ENCODE data around the gene CBX5. TPM values are rescaled to one million over a fixed set of nuclear protein-coding genes. Genes with fewer than 3 reads are reported as not detected.

CBX5 gene
- polyA plus RNA-seq, 1 of the 3 experiments (the other 2 are of a cell fraction), result 11.6 TPM

GRCh38 chr12:54220092-54220557 is 59.8 kb downstream of the CBX5 start:
- TF ChIP-seq NFIC (IDR thresholded peaks at IDR 0.05; ENCODE audit: borderline replicate concordance) (no peak), CHD2 (IDR thresholded peaks at IDR 0.05; ENCODE audit: low read length, partially characterized antibody) (no peak), POLR2AphosphoS5 (IDR thresholded peaks at IDR 0.05; ENCODE audit: low read depth, low read length) (no peak), SMC3 (IDR thresholded peaks at IDR 0.05; ENCODE audit: low read depth, low read length) (peak; percentile 86), RAD21 (IDR thresholded peaks at IDR 0.05; ENCODE audit: low read length) (peak; percentile 84), CTCF (IDR thresholded peaks at IDR 0.05) (peak; percentile 88)
- no peaks in the 10 kb centered on the region for H3K9me3 ChIP-seq
- DNase-seq, result peak; percentile 75
- H3K36me3 ChIP-seq (replicated peaks in 1 of 2; ENCODE audit: control insufficient read depth in 1 of 2, insufficient read depth in 2 of 2, low read length in 1 of 2), result no peaks in the 10 kb centered on the region
- no peaks in the 10 kb centered on the region for H3K9me2 ChIP-seq
- H2AFZ ChIP-seq (ENCODE audit: low read depth), result no peak overlapping the region
- H3K79me2 ChIP-seq (ENCODE audit: insufficient read depth), result no peaks in the 10 kb centered on the region
- peaks cover 3 to 14% of the 10 kb centered on the region in 2 experiments; a peak in 3 of 4 replicates for H3K4me1 ChIP-seq (ENCODE audit: control insufficient read depth in 1 of 2, insufficient read depth in 2 of 2, low read depth in 1 of 2, low read length in 1 of 2)
- no peak overlapping the region; a peak in 1 of 4 replicates for H3K4me3 ChIP-seq (ENCODE audit: low read depth in 2 of 2, low read length in 1 of 2)
- no peaks in the 10 kb centered on the region for H4K20me1 ChIP-seq (ENCODE audit: insufficient read depth)
- CTCF ChIA-PET, result interaction anchor here (0.7 to 5.2 kb wide), 36 partner anchors 9 to 252 kb away, joined by 3 to 41 read pairs (median 5); partner anchors contain the start of genes COPZ1, HOXC10 and HOXC5
- no peak overlapping the region for H3K9ac ChIP-seq
- H3K27ac ChIP-seq (ENCODE audit: low read depth in 2 of 2, low read length in 1 of 2), result no peak overlapping the region
- peaks cover 17% of the 10 kb centered on the region for H3F3A ChIP-seq (replicated peaks; ENCODE audit: insufficient read depth)
- H3K4me2 ChIP-seq, result no peak overlapping the region
- no peaks in the 10 kb centered on the region for H3K27me3 ChIP-seq (ENCODE audit: insufficient read depth)
- POLR2A ChIA-PET, result interaction anchor here (0.6 to 1.0 kb wide), 2 partner anchors 211 to 887 kb away, joined by 3 read pairs; partner anchors contain the start of gene HOXC8
- 63% methylated on average over 8 of the region's 8 CpGs for WGBS (ENCODE audit: low lambda C conversion rate)

- Histone ChIP-seq H3K79me2 (ENCODE audit: insufficient read depth) (no peaks in the 10 kb centered on the region), H3K4me3 (ENCODE audit: low read depth in 2 of 2, low read length in 1 of 2) (no peak overlapping the region), H3K4me2 (peak overlapping the region; percentile 72; the same call in 1 of the 2 replicates), H3K4me1 (ENCODE audit: control insufficient read depth in 1 of 2, insufficient read depth in 2 of 2, low read depth in 1 of 2, low read length in 1 of 2) (peaks cover under 1 to 20% of the 10 kb centered on the region in 2 experiments; a peak in 2 of 4 replicates), H3K9me3 (no peaks in the 10 kb centered on the region), H3K9me2 (no peaks in the 10 kb centered on the region), H2AFZ (ENCODE audit: low read depth) (peak overlapping the region; percentile 77; the same call in 1 of the 2 replicates), H3K9ac (peak overlapping the region; percentile 46; the same call in 1 of the 2 replicates), H3F3A (replicated peaks; ENCODE audit: insufficient read depth) (peaks cover 12% of the 10 kb centered on the region), H3K27ac (ENCODE audit: low read depth in 2 of 2, low read length in 1 of 2) (no peak overlapping the region), H3K27me3 (ENCODE audit: insufficient read depth) (no peaks in the 10 kb centered on the region), H4K20me1 (ENCODE audit: insufficient read depth) (no peaks in the 10 kb centered on the region), H3K36me3 (replicated peaks in 1 of 2; ENCODE audit: control insufficient read depth in 1 of 2, insufficient read depth in 2 of 2, low read length in 1 of 2) (no peaks in the 10 kb centered on the region)
- CTCF ChIA-PET, result interaction anchor here (0.8 to 7.3 kb wide), 20 partner anchors 10 to 231 kb away, joined by 3 to 163 read pairs (median 5); partner anchors contain the start of genes COPZ1, HOXC10, HOXC6 and HOXC8
- POLR2A ChIA-PET, result no interaction called here
- TF ChIP-seq YY1 (IDR thresholded peaks at IDR 0.05; ENCODE audit: low read depth) (no peak), MEF2A (IDR thresholded peaks at IDR 0.05; ENCODE audit: borderline replicate concordance, low read depth) (no peak), ZBTB33 (IDR thresholded peaks at IDR 0.05; ENCODE audit: borderline replicate concordance, low read depth) (no peak), RFX5 (IDR thresholded peaks at IDR 0.05; ENCODE audit: low read length) (no peak), MXI1 (IDR thresholded peaks at IDR 0.05; ENCODE audit: low read depth, low read length) (no peak), USF1 (IDR thresholded peaks at IDR 0.05; ENCODE audit: borderline replicate concordance, low read depth) (no peak), CHD2 (IDR thresholded peaks at IDR 0.05; ENCODE audit: low read length, partially characterized antibody) (no peak), EP300 (IDR thresholded peaks at IDR 0.05; ENCODE audit: borderline replicate concordance in 1 of 2, low read depth in 1 of 2, low read length in 1 of 2) (no peak), JUND (IDR thresholded peaks at IDR 0.05) (no peak), NRF1 (IDR thresholded peaks at IDR 0.05; ENCODE audit: low read depth, low read length) (no peak), REST (IDR thresholded peaks at IDR 0.05; ENCODE audit: low read depth, low read length) (no peak), RCOR1 (IDR thresholded peaks at IDR 0.05; ENCODE audit: low read length) (no peak), FOXJ3 (CRISPR knock-in tag; IDR thresholded peaks at IDR 0.05) (no peak), MAX (IDR thresholded peaks at IDR 0.05; ENCODE audit: low read depth) (no peak), NFIC (IDR thresholded peaks at IDR 0.05; ENCODE audit: borderline replicate concordance) (no peak)
- 65% methylated on average over 29 of the region's 39 CpGs for WGBS (ENCODE audit: low lambda C conversion rate)
- no peak for DNase-seq
Measured at GRCh38 chr12:54217774-54218241, 62.1 kb downstream of the CBX5 start.

Measured in SK-N-SH (cell line).